Parathyroid adenoma (tissue), 2 donors: ENCODE measurements around the gene ACP3.
"Not testable (repeated sequence)": the region's sequence is repeated elsewhere in the genome, so short reads cannot be mapped to it uniquely, and the experiment has no call there.

Experiments
- H2AFZ ChIP-seq: fragments of 300-600 bp; sonication (generic); one replicate; pipeline ENCODE4 v1.7.0; 2017; ENCODE audit warnings: antibody characterized with exemption, mild to moderate bottlenecking
- H3K27ac ChIP-seq: fragments of 300-600 bp; sonication (generic); one replicate; pipeline ENCODE4 v1.7.0; 2017
- H3K27me3 ChIP-seq: fragments of 300-600 bp; sonication (generic); one replicate; pipeline ENCODE4 v1.7.0; 2017; ENCODE audit warnings: low read length; ENCODE audit not compliant: control insufficient read depth, insufficient read depth
- H3K36me3 ChIP-seq: fragments of 300-600 bp; sonication (generic); one replicate; pipeline ENCODE4 v1.7.0; 2017; ENCODE audit warnings: low read length; ENCODE audit not compliant: control insufficient read depth, insufficient read depth
- H3K4me1 ChIP-seq: fragments of 300-600 bp; sonication (generic); one replicate; pipeline ENCODE4 v1.7.0; 2017; ENCODE audit warnings: control low read depth
- H3K4me2 ChIP-seq: fragments of 300-600 bp; sonication (generic); one replicate; pipeline ENCODE4 v1.7.0; 2017; ENCODE audit warnings: low read length
- H3K4me3 ChIP-seq: fragments of 300-600 bp; sonication (generic); one replicate; pipeline ENCODE4 v1.7.0; 2017; ENCODE audit warnings: low read depth, low read length
- H3K79me2 ChIP-seq: fragments of 300-600 bp; sonication (generic); one replicate; pipeline ENCODE4 v1.7.0; 2017; ENCODE audit warnings: control low read depth
- H3K9ac ChIP-seq: fragments of 300-600 bp; sonication (generic); one replicate; pipeline ENCODE4 v1.7.0; 2017; ENCODE audit warnings: mild to moderate bottlenecking
- H3K9me3 ChIP-seq: fragments of 300-600 bp; sonication (generic); one replicate; pipeline ENCODE4 v1.7.0; 2017; ENCODE audit warnings: low read length; ENCODE audit not compliant: control insufficient read depth
- CTCF ChIP-seq: fragments of 300-600 bp; sonication (generic); IDR thresholded peaks from one replicate; pipeline ENCODE4 v1.7.0; 2017; ENCODE audit warnings: antibody characterized with exemption, mild to moderate bottlenecking
- donor health status: primary hyperparathyroidism.

The ACP3 gene

DNA sequence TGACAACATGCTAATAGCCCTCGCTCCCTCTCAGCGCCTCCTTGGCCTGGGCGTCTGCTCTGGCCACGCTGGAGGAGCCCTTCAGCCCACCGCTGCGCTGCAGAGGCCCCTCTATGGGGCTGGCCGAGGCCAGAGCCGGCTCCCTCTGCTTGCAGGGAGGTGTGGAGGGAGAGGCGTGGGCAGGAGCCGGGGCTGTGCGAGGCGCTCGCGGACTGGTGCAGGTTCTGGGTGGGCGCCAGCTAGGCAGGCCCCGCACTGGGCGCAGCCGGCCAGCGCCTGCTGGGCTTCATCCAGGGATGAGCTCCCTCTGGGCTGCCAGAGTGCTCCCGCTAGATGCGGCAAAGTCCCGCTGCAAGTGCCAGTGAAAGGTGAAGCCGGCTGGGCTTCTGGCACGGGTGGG is 79.0 kb downstream of the ACP3 start:
- Histone ChIP-seq H3K27ac (no peak overlapping the region), H3K36me3 (no peaks in the 10 kb centered on the region), H3K4me2 (no peak overlapping the region), H3K9ac (no peak overlapping the region), H2AFZ (no peak overlapping the region), H3K27me3 (no peaks in the 10 kb centered on the region), H3K4me1 (no peaks in the 10 kb centered on the region), H3K4me3 (no peak overlapping the region), H3K9me3 (no peaks in the 10 kb centered on the region), H3K79me2 (no peaks in the 10 kb centered on the region)
- no peak for TF ChIP-seq CTCF

DNA sequence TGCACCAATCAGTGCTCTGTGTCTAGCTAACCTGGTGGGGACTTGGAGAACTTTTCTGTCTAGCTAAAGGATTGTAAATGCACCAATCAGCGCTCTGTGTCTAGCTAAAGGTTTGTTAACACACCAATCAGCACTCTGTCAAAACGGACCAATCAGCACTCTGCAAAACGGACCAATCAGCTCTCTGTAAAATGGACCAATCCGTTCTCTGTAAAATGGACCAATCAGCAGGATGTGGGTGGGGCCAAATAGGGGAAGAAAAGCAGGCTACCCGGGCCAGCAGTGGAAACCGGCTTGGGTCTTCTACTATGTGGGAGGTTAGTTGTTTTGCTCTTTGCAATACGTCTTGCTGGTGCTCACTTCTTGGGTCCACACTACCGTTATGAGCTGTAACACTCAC is 79.6 kb downstream of the ACP3 start:
- not testable (repeated sequence) for H3K27me3 ChIP-seq, H3K9me3 ChIP-seq, H3K27ac ChIP-seq, H3K36me3 ChIP-seq, H3K4me3 ChIP-seq, H3K4me2 ChIP-seq, H3K9ac ChIP-seq, H3K79me2 ChIP-seq, H2AFZ ChIP-seq, H3K4me1 ChIP-seq

DNA sequence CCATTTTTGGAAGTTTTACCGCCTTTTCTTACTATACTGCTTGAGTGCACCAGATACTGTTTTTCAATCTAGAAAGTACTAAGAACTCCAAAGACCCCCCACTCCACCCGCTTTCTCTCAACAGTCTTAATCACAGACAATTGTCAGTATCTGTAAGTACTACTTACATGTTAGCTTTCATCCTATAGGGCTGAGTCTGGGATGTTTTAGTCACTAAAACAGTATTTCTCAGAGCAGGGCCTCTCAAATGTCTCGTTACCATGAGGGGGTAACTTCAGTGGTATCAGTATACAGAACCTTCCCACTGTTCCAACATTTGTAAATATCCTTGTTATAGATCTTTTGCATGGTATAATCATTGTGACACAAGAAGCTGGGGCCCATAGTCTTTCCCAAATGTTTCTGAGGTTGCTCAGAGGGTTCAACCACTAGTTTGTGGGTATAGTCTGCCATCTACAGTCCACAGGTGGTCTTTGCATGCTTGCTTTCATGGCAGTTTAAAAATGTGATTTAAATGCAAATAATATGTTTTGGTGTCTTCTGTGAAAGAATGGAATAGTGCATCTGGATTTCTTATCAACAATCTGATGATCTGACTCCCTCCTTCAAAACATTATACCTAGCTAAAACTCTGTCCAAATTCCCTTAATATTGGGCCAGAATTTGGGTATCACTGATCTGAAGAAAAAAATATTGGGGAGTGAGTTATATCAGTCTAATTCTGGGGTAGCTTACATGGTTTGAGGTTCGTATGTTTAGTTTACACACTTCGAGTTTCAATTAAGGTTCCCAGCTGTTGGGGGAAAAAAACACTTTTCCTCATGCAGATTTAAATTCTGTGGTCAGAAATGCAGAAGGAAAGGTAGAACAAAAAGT is 82.1 kb downstream of the ACP3 start:
- H3K4me1 ChIP-seq: no peaks in the 10 kb centered on the region
- H3K27ac ChIP-seq: no peak overlapping the region
- H3K27me3 ChIP-seq: no peaks in the 10 kb centered on the region
- H2AFZ ChIP-seq: no peak overlapping the region
- H3K79me2 ChIP-seq: no peaks in the 10 kb centered on the region
- H3K9me3 ChIP-seq: no peaks in the 10 kb centered on the region
- no peaks in the 10 kb centered on the region for H3K36me3 ChIP-seq
- H3K4me2 ChIP-seq: no peak overlapping the region
- peak; percentile 45 for TF ChIP-seq CTCF
- H3K4me3 ChIP-seq: no peak overlapping the region
- no peak overlapping the region for H3K9ac ChIP-seq

DNA sequence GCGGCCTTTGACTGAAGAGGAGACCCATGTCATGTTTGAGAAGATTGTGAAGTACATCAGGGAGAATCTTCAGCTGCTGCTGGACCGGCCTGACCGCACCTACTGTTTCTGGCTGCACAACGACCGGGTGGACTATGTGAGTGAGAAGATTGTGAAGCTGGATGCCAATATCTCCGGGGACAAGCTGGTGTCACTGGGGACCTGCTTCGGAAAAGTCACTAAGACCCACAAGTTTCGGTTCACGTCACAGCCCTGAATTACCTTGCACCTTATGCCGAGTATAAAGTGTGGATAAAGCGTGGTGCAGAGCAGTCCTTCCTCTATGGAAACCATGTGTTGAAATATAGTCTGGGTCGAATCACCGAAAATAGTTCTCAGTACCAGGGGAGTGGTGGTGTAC is 84.0 kb downstream of the ACP3 start:
- H3K27ac ChIP-seq: no peak overlapping the region
- H3K9ac ChIP-seq: no peak overlapping the region
- H3K4me1 ChIP-seq: no peaks in the 10 kb centered on the region
- no peak overlapping the region for H2AFZ ChIP-seq
- no peaks in the 10 kb centered on the region for H3K27me3 ChIP-seq
- H3K79me2 ChIP-seq: no peaks in the 10 kb centered on the region
- no peak for TF ChIP-seq CTCF
- H3K4me2 ChIP-seq: no peak overlapping the region
- H3K4me3 ChIP-seq: no peak overlapping the region
- no peaks in the 10 kb centered on the region for H3K36me3 ChIP-seq
- H3K9me3 ChIP-seq: no peaks in the 10 kb centered on the region

DNA sequence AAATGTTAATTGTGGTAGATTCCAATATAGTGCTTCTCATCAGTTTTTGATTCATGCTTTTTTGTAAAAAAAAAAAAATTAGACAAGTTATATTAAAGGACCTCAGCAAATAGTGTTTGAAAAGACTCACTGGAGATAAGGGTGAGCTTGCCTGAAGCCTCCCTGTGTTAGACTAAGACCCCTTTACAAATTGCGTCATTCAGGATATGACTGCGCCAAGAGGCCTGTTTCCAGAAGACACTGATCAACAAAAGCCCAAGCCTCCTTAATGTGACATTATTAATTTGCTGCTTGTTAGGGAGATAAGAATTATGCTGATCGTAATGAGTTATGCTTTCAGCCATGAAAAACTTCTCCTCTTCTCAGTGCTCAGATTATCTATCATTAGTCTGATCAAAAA is 87.1 kb downstream of the ACP3 start:
- no peaks in the 10 kb centered on the region for H3K9me3 ChIP-seq
- no peak for TF ChIP-seq CTCF
- H3K4me1 ChIP-seq: no peaks in the 10 kb centered on the region
- no peak overlapping the region for H2AFZ ChIP-seq
- H3K79me2 ChIP-seq: no peaks in the 10 kb centered on the region
- H3K36me3 ChIP-seq: no peaks in the 10 kb centered on the region
- H3K4me3 ChIP-seq: no peak overlapping the region
- no peak overlapping the region for H3K9ac ChIP-seq
- H3K27me3 ChIP-seq: no peaks in the 10 kb centered on the region
- H3K4me2 ChIP-seq: no peak overlapping the region
- H3K27ac ChIP-seq: no peak overlapping the region
